GM12891 (cell line): ENCODE data around the gene SNTG2.

Experiments
- PAX5 ChIP-seq: IDR thresholded peaks from 2 replicates; pipeline ENCODE4 v1.6.1; 2011; ENCODE audit warnings: low read length, moderate library complexity, mild to moderate bottlenecking; ENCODE audit not compliant: insufficient read depth, severe bottlenecking
- POLR2A ChIP-seq: IDR thresholded peaks from 2 replicates; pipeline ENCODE4 v1.6.1; 2011; ENCODE audit warnings: low read depth, low read length, control low read depth
- POLR2AphosphoS5 ChIP-seq: IDR thresholded peaks from 2 replicates; pipeline ENCODE4 v1.6.1; 2011; ENCODE audit warnings: low read depth, low read length, control low read depth
- SPI1 ChIP-seq: IDR thresholded peaks from 2 replicates; pipeline ENCODE4 v1.6.1; 2011; ENCODE audit warnings: low read depth, low read length, control low read depth
- TAF1 ChIP-seq: IDR thresholded peaks from 2 replicates; pipeline ENCODE4 v1.6.1; 2011; ENCODE audit warnings: low read depth, low read length, control low read depth

GRCh38 chr2:920999-921398 is 29.6 kb upstream of the SNTG2 start:
- TF ChIP-seq POLR2AphosphoS5 (no peak), POLR2A (no peak), SPI1 (no peak), TAF1 (no peak), PAX5 (no peak)
